H1 (cell line): ENCODE results near the gene AOPEP. TPM values are rescaled to one million over a fixed set of nuclear protein-coding genes. Genes with fewer than 3 reads are reported as not detected.
A peak's percentile ranks its signal among the peaks of the same experiment; 100 is the strongest.

Source experiments
- CTCF ChIA-PET: fragments of 300-600 bp; sonication (Branson Sonifier 250); formaldehyde crosslinking; loops from one replicate; lab custom pipeline; 2021; ENCODE audit not compliant: partially characterized antibody; lab: Charles Lee
- POLR2A ChIA-PET: fragments of 300-600 bp; sonication (Branson Sonifier 250); formaldehyde crosslinking; loops from one replicate; lab custom pipeline; 2021; ENCODE audit warnings: inconsistent platforms; ENCODE audit not compliant: partially characterized antibody; lab: Charles Lee
- DNase-seq, 2 experiments: peaks; one replicate each; pipeline versions ENCODE4 v3.0.0 to v3.0.0-alpha.2; 2010 to 2022; ENCODE audit warnings: low spot score in 2 of 2, low read depth in 1 of 2, mixed read lengths in 1 of 2
- FAIRE-seq: peaks from 2 replicates; lab custom pipeline; 2011; peaks lifted over from hg19 to GRCh38; lab: Jason Lieb, UNC
- H2AFZ ChIP-seq: 2 replicates; pipeline ENCODE4 v1.8.1; 2012; ENCODE audit warnings: low read length, inconsistent platforms
- H2AK5ac ChIP-seq: 2 replicates; pipeline ENCODE4 v1.6.1; 2013; ENCODE audit warnings: low read depth, low read length
- H2BK120ac ChIP-seq: replicated peaks from 2 replicates; pipeline ENCODE3; 2013; ENCODE audit warnings: low read depth, low read length, inconsistent platforms
- H2BK12ac ChIP-seq: 2 replicates; pipeline ENCODE4 v1.6.1; 2013; ENCODE audit warnings: low read depth, low read length
- H2BK15ac ChIP-seq: 2 replicates; pipeline ENCODE4 v1.6.1; 2013; ENCODE audit warnings: low read length
- H2BK20ac ChIP-seq: 2 replicates; pipeline ENCODE4 v1.6.1; 2013; ENCODE audit warnings: low read length
- H2BK5ac ChIP-seq: 2 replicates; pipeline ENCODE4 v1.6.1; 2013; ENCODE audit warnings: low read depth, low read length
- H3K14ac ChIP-seq: 2 replicates; pipeline ENCODE4 v1.6.1; 2013; ENCODE audit warnings: inconsistent platforms; ENCODE audit not compliant: insufficient read length
- H3K18ac ChIP-seq: 2 replicates; pipeline ENCODE4 v1.6.1; 2013; ENCODE audit warnings: low read length; ENCODE audit errors: extremely low read depth
- H3K23ac ChIP-seq: 2 replicates; pipeline ENCODE4 v1.6.1; 2013; ENCODE audit warnings: inconsistent platforms; ENCODE audit not compliant: insufficient read length
- H3K23me2 ChIP-seq: 2 replicates; pipeline ENCODE4 v1.6.1; 2013; ENCODE audit warnings: low read depth, low read length
- H3K27ac ChIP-seq: 2 replicates; pipeline ENCODE4 v1.6.1; 2011; ENCODE audit warnings: low read depth, low read length, inconsistent platforms
- H3K27me3 ChIP-seq, 4 experiments: replicated peaks in 1 of 4; 1 replicate in 1 of 4; 2 replicates in 3 of 4; pipeline versions ENCODE4 v1.6.1 to v1.8.1; 2011 to 2013; ENCODE audit warnings: low read length in 3 of 4, mild to moderate bottlenecking in 3 of 4, inconsistent platforms in 2 of 4, mixed read lengths in 2 of 4, moderate library complexity in 1 of 4; ENCODE audit not compliant: control insufficient read depth in 3 of 4, insufficient read depth in 3 of 4; ENCODE audit errors: extremely low read depth in 1 of 4
- H3K36me3 ChIP-seq, 4 experiments: 2 replicates each; pipeline versions ENCODE4 v1.6.1 to v1.8.1; 2011 to 2013; ENCODE audit warnings: mild to moderate bottlenecking in 4 of 4, low read length in 3 of 4, moderate library complexity in 2 of 4, control low read depth in 1 of 4, inconsistent platforms in 1 of 4; ENCODE audit not compliant: insufficient read depth in 4 of 4, control insufficient read depth in 2 of 4
- H3K4ac ChIP-seq: replicated peaks from 2 replicates; pipeline ENCODE3; 2013; ENCODE audit warnings: low read length, low read depth, mixed read lengths, inconsistent platforms; ENCODE audit not compliant: insufficient read length
- H3K4me1 ChIP-seq, 4 experiments: replicated peaks in 1 of 4; 1 replicate in 1 of 4; 2 replicates in 3 of 4; pipeline versions ENCODE4 v1.6.1 to v1.8.1; 2011 to 2013; ENCODE audit warnings: low read length in 3 of 4, inconsistent platforms in 2 of 4, mixed read lengths in 1 of 4; ENCODE audit not compliant: insufficient read depth in 4 of 4, control insufficient read depth in 3 of 4
- H3K4me2 ChIP-seq, 2 experiments: 2 replicates each; pipeline versions ENCODE4 v1.6.1 to v1.8.1; 2011 to 2013; ENCODE audit warnings: low read depth in 2 of 2, low read length in 2 of 2, control low read depth in 1 of 2, inconsistent platforms in 1 of 2, mild to moderate bottlenecking in 1 of 2; ENCODE audit not compliant: insufficient read depth in 1 of 2
- H3K4me3 ChIP-seq, 4 experiments: fragments of 200-600, 300-600 bp in 1 of 4; sonication (generic), shearing (Covaris generic), sonication (Bioruptor Twin) in 1 of 4; 2 replicates each; pipeline versions ENCODE4 v1.5.1 to v1.8.1; 2011 to 2016; ENCODE audit warnings: low read length in 4 of 4, low read depth in 3 of 4, control low read depth in 2 of 4, inconsistent platforms in 2 of 4, mild to moderate bottlenecking in 2 of 4, mixed read lengths in 1 of 4, moderate library complexity in 1 of 4; ENCODE audit not compliant: insufficient read depth in 2 of 4; ENCODE audit errors: extremely low read depth in 1 of 4
- H3K56ac ChIP-seq: replicated peaks from 2 replicates; pipeline ENCODE3; 2013; ENCODE audit warnings: low read depth, mild to moderate bottlenecking, mixed read lengths, low read length, inconsistent platforms; ENCODE audit not compliant: insufficient read length
- H3K79me1 ChIP-seq: 2 replicates; pipeline ENCODE4 v1.6.1; 2013; ENCODE audit warnings: low read depth, low read length, control low read depth
- H3K79me2 ChIP-seq, 2 experiments: 2 replicates each; pipeline versions ENCODE4 v1.6.1 to v1.8.1; 2012 to 2013; ENCODE audit warnings: low read length in 2 of 2, mild to moderate bottlenecking in 2 of 2, inconsistent platforms in 1 of 2; ENCODE audit not compliant: insufficient read depth in 2 of 2, control insufficient read depth in 1 of 2
- H3K9ac ChIP-seq, 4 experiments: replicated peaks in 1 of 4; 1 replicate in 1 of 4; 2 replicates in 3 of 4; pipeline versions ENCODE4 v1.6.1 to v1.8.1; 2011 to 2013; ENCODE audit warnings: low read depth in 3 of 4, low read length in 3 of 4, control low read depth in 2 of 4, mild to moderate bottlenecking in 2 of 4, moderate library complexity in 2 of 4, inconsistent platforms in 1 of 4; ENCODE audit errors: extremely low read depth in 1 of 4
- H3K9me3 ChIP-seq, 2 experiments: 2 replicates each; pipeline versions ENCODE4 v1.6.1 to v1.8.1; 2012 to 2013; ENCODE audit warnings: mild to moderate bottlenecking in 2 of 2, moderate library complexity in 2 of 2, control low read depth in 1 of 2, inconsistent platforms in 1 of 2, low read depth in 1 of 2, low read length in 1 of 2, mixed read lengths in 1 of 2; ENCODE audit not compliant: insufficient read depth in 2 of 2
- H4K20me1 ChIP-seq, 2 experiments: replicated peaks in 1 of 2; 2 replicates each; pipeline versions ENCODE3 to v1.8.1; 2011 to 2013; ENCODE audit warnings: inconsistent platforms in 2 of 2, low read length in 2 of 2, mild to moderate bottlenecking in 1 of 2; ENCODE audit not compliant: insufficient read depth in 2 of 2, control insufficient read depth in 1 of 2
- H4K5ac ChIP-seq: 2 replicates; pipeline ENCODE4 v1.6.1; 2013; ENCODE audit warnings: low read length, low read depth, mixed read lengths, inconsistent platforms; ENCODE audit not compliant: insufficient read length
- H4K8ac ChIP-seq: 2 replicates; pipeline ENCODE4 v1.8.0; 2013; ENCODE audit warnings: mild to moderate bottlenecking, moderate library complexity, low read length, inconsistent platforms; ENCODE audit not compliant: insufficient read depth; ENCODE audit errors: extremely low read depth
- H4K91ac ChIP-seq: replicated peaks from 2 replicates; pipeline ENCODE3; 2013; ENCODE audit warnings: low read length, mixed read lengths, inconsistent platforms; ENCODE audit not compliant: insufficient read length
- ASH2L ChIP-seq: fragments of 200-600, 300-600 bp; sonication (generic); IDR thresholded peaks from one replicate; pipeline ENCODE4 v1.7.1; 2017; ENCODE audit warnings: low read length
- CTCF ChIP-seq, 3 experiments: IDR thresholded peaks; 1 replicate in 2 of 3; 2 replicates in 1 of 3; pipeline versions ENCODE4 v1.5.1 to v1.6.1; 2011; ENCODE audit warnings: low read length in 3 of 3, mild to moderate bottlenecking in 3 of 3, inconsistent platforms in 2 of 3, low read depth in 1 of 3, moderate library complexity in 1 of 3; ENCODE audit not compliant: insufficient read depth in 1 of 3; ENCODE audit errors: control extremely low read depth in 1 of 3
- NRF1 ChIP-seq: IDR thresholded peaks from 2 replicates; pipeline ENCODE4 v1.6.1; 2011; ENCODE audit warnings: mild to moderate bottlenecking, low read depth, low read length, improper control_type of control experiment
- TAF1 ChIP-seq: IDR thresholded peaks from 2 replicates; pipeline ENCODE4 v1.6.1; 2011; ENCODE audit warnings: mild to moderate bottlenecking, low read depth, low read length
- YY1 ChIP-seq: IDR thresholded peaks from 2 replicates; pipeline ENCODE4 v1.6.1; 2011; ENCODE audit warnings: low read depth, mild to moderate bottlenecking, low read length
- WGBS, 2 experiments: shearing (Covaris generic) in 1 of 2; methylation state at CpG; one replicate each; pipeline versions ENCODE4 v1.1.6 to v1.1.7; 2013 to 2015; ENCODE audit warnings: low lambda C conversion rate in 2 of 2, mixed read lengths in 2 of 2, inconsistent platforms in 1 of 2, low coverage in 1 of 2, missing lambda C conversion rate in 1 of 2; ENCODE audit not compliant: insufficient replicate concordance in 2 of 2, insufficient coverage in 1 of 2, insufficient read length in 1 of 2; ENCODE audit errors: extremely low coverage in 1 of 2, missing lambda C conversion rate in 1 of 2; 5-methylcytosine and 5-hydroxymethylcytosine counted together
- polyA plus RNA-seq, 7 experiments: library from polyadenylated mRNA; depleted of rRNA in 3 of 7; stranded (reverse) in 5 of 7; unstranded in 2 of 7; fragments of >200 nt in 5 of 7; fragments of 200-250 nt in 2 of 7; gene quantifications; 1 replicate in 5 of 7; 2 replicates in 1 of 7; 4 replicates in 1 of 7; pipeline versions ENCODE4 v1.2.1 to v1.2.3, GENCODE V29; 2011 to 2013; ENCODE audit warnings: missing spikeins in 2 of 7, mixed read lengths in 2 of 7
- total RNA-seq: library from RNA; stranded (reverse); fragmentation: NEBNext Ultra II Directional; extraction: Animal tissue kit (Norgen Biotek cat#: 25700); gene quantifications from 2 replicates; pipeline ENCODE4 v1.2.1, GENCODE V29; 2021

Gene AOPEP
- total and polyA plus RNA-seq, 2 of the 8 experiments (the other 6 are each of a cell fraction or from before 2014, with no cell fraction given), result 6.1 to 14.3 TPM

- Histone ChIP-seq H4K20me1 (no peaks in the 10 kb centered on the region), H3K4me2 (peak overlapping the region in 1 of 2 experiments; percentile 23; a peak in 1 of 4 replicates), H3K4me3 (no peak overlapping the region), H3K27ac (no peak overlapping the region), H3K23ac (no peak overlapping the region), H4K91ac (no peak overlapping the region), H3K4ac (no peak overlapping the region), H3K9ac (no peak overlapping the region; a peak in 1 of 7 replicates), H2BK20ac (no peak overlapping the region), H3K4me1 (peaks cover 4 to 16% (median 9%) of the 10 kb centered on the region in 4 experiments; a peak in 6 of 7 replicates), H2BK5ac (no peak overlapping the region), H3K36me3 (no peaks in the 10 kb centered on the region), H3K56ac (no peak overlapping the region), H2BK120ac (no peak overlapping the region), H2BK12ac (no peak overlapping the region), H3K14ac (no peak overlapping the region), H4K8ac (no peak overlapping the region), H3K18ac (peak overlapping the region; percentile 19; the same call in 1 of the 2 replicates), H3K79me1 (no peaks in the 10 kb centered on the region), H3K23me2 (no peaks in the 10 kb centered on the region), H3K9me3 (no peaks in the 10 kb centered on the region), H2AK5ac (no peak overlapping the region), H2BK15ac (no peak overlapping the region), H3K27me3 (no peaks in the 10 kb centered on the region), H2AFZ (no peak overlapping the region), H3K79me2 (no peaks in the 10 kb centered on the region), H4K5ac (no peak overlapping the region)
- FAIRE-seq (no peak), DNase-seq (no peak)
- 0 out of 2 replicates have a peak, but pooled peaks have one; percentile 15 for TF ChIP-seq TAF1
- 0 out of 2 replicates have a peak, but pooled peaks have one; percentile 25 for TF ChIP-seq YY1
- TF ChIP-seq CTCF (IDR thresholded peaks at IDR 0.05; ENCODE audit: control extremely low read depth in 1 of 3, insufficient read depth in 1 of 3, low read depth in 1 of 3, low read length in 3 of 3), result peak in 1 of 3 experiments; percentile 0; a peak in 1 of 4 replicates
- TF ChIP-seq ASH2L, result no peak
- no peak for TF ChIP-seq NRF1
- ChIA-PET CTCF (interaction anchor here (0.6 to 2.1 kb wide), 9 partner anchors 8 to 151 kb away, joined by 3 to 9 read pairs (median 4); no protein-coding TSS in a partner anchor), POLR2A (interaction anchor here (0.7 to 0.8 kb wide), 2 partner anchors 10 to 108 kb away, joined by 3 read pairs; no protein-coding TSS in a partner anchor)
- 78% methylated on average over 9 of the region's 9 CpGs; no CpG with 5 or more reads in 1 of the 2 experiments for WGBS, 2 experiments
Observed at GRCh38 chr9:94980947-94981722, 254.6 kb downstream of the AOPEP start.
